Measurements from ENCODE around the gene INO80B.

DNA sequence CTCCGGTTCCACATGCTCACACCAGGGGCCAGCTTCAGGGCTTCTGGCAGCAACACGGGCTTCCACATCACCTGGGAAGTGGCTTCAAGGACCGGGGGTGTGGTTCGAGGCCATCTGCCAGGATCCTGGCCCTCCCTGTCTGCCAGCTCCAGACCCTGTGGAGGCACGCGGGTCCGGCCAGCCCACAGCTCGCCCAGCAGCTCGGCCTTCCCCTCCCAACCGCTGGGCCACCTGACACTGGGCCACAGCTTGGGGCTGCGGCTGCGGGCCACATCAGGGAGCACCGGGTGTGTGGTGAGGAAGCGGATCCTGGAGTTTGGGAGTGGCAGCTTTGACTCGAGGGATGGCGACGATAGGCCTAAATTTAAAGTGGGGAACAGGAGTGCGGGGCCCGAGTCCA is 40.4 kb upstream of the INO80B start:
- no peak for TF ChIP-seq POLR2A (IDR thresholded peaks at IDR 0.05)
- TF ChIP-seq, protein P1, sequence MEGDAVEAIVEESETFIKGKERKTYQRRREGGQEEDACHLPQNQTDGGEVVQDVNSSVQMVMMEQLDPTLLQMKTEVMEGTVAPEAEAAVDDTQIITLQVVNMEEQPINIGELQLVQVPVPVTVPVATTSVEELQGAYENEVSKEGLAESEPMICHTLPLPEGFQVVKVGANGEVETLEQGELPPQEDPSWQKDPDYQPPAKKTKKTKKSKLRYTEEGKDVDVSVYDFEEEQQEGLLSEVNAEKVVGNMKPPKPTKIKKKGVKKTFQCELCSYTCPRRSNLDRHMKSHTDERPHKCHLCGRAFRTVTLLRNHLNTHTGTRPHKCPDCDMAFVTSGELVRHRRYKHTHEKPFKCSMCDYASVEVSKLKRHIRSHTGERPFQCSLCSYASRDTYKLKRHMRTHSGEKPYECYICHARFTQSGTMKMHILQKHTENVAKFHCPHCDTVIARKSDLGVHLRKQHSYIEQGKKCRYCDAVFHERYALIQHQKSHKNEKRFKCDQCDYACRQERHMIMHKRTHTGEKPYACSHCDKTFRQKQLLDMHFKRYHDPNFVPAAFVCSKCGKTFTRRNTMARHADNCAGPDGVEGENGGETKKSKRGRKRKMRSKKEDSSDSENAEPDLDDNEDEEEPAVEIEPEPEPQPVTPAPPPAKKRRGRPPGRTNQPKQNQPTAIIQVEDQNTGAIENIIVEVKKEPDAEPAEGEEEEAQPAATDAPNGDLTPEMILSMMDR (IDR thresholded peaks at IDR 0.05) = no peak
